Heart left ventricle (tissue), 13 donors: Measurements from ENCODE around the gene ENTHD1.

Experiments
- POLR2A ChIP-seq, 2 donors: fragments of 450-650 bp; IDR thresholded peaks; one replicate each; pipeline ENCODE4 v1.6.1; 2017; ENCODE audit warnings: antibody characterized with exemption in 2 of 2, mild to moderate bottlenecking in 2 of 2, moderate library complexity in 2 of 2
- TF ChIP-seq, protein P1 (sequence below), 12 donors: fragments of 200-600 bp; sonication (generic) in 4 of 12; IDR thresholded peaks; one replicate each; pipeline versions ENCODE4 v1.5.0 to v1.8.0; 2018 to 2022; ENCODE audit warnings: antibody characterized with exemption in 12 of 12, mild to moderate bottlenecking in 5 of 12
- donor health status: ischemic (EF 13 %, LVEDD 7.1; RV severe dilation, severe dysfunction).
- donor health status: DM: no; HTN: yes; CAD: no.
- donor health status: DM: no; HTN: no; CAD: no.
- donor health status: ischemic (EF 25% LVEDD 6.9; RV normal size, moderate dysfunction).
- donor health status: ischemic (EF 25% LVEDD 5.7; RV mildly dilated, moderate dysfunction).
- donor health status: ischemic (EF 35%, LVEDD 5.7; RV mildly dilated, moderate dysfunction).
- donor health status: nonischemic (EF 11% LVEDD 7.7; RV severe dilation, severe dysfunction).
- donor health status: DM: yes; HTN: yes; CAD: no.
- donor health status: PGD.
- donor health status: ischemic (EF 29% LVEDD 5.4; RV normal size, mild dysfunction).
- donor health status: nonischemic (EF 23%, LVEDD 6.1; RV moderate dilation, normal function).

DNA sequence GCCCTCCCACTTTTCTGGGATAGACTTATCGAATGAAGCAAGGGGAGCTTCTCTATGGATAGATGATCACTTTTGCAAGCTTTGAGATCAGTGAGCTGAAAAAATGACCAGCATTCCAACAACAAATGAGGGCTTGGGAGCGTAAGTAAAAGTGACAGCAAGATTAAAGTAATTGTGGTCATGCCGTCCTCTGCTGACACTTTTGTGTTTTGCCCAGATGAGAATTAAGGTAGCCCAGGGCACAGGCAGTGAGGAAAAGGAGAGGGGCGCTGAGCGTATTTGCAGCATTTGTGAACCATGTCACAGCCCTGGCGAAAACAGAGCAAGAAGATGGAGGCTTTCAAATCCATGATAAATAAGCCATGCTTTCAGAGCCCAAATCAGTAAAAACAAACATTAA lies 42.1 kb upstream of the ENTHD1 start:
- TF ChIP-seq, protein P1, sequence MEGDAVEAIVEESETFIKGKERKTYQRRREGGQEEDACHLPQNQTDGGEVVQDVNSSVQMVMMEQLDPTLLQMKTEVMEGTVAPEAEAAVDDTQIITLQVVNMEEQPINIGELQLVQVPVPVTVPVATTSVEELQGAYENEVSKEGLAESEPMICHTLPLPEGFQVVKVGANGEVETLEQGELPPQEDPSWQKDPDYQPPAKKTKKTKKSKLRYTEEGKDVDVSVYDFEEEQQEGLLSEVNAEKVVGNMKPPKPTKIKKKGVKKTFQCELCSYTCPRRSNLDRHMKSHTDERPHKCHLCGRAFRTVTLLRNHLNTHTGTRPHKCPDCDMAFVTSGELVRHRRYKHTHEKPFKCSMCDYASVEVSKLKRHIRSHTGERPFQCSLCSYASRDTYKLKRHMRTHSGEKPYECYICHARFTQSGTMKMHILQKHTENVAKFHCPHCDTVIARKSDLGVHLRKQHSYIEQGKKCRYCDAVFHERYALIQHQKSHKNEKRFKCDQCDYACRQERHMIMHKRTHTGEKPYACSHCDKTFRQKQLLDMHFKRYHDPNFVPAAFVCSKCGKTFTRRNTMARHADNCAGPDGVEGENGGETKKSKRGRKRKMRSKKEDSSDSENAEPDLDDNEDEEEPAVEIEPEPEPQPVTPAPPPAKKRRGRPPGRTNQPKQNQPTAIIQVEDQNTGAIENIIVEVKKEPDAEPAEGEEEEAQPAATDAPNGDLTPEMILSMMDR (IDR thresholded peaks at IDR 0.05): no peak
- no peak for TF ChIP-seq POLR2A (IDR thresholded peaks at IDR 0.05)
